Prostate gland (tissue), 2 donors: Measurements from ENCODE around the gene ZBTB11. TPM values are rescaled to one million over a fixed set of nuclear protein-coding genes. Genes with fewer than 3 reads are reported as not detected.
"Not testable (repeated sequence)": the region's sequence is repeated elsewhere in the genome, so short reads cannot be mapped to it uniquely, and the experiment has no call there.

Experiments used
- DNase-seq: peaks from one replicate; pipeline ENCODE4 v3.0.0-alpha.2; 2019; ENCODE audit warnings: low spot score
- H3K27ac ChIP-seq, 2 donors: fragments of 200-600 bp; sonication (generic); 2 replicates each; pipeline ENCODE4 v1.5.1; 2017 to 2019
- H3K27me3 ChIP-seq: fragments of 200-600 bp; sonication (generic); replicated peaks from 2 replicates; pipeline ENCODE4 v1.5.1; 2019; ENCODE audit not compliant: insufficient read depth
- H3K36me3 ChIP-seq, 2 donors: fragments of 200-600 bp; sonication (generic); 1 replicate in 1 of 2; 2 replicates in 1 of 2; pipeline versions ENCODE4 v1.5.1 to v1.8.1; 2017 to 2019
- H3K4me1 ChIP-seq: fragments of 200-600 bp; sonication (generic); replicated peaks from 2 replicates; pipeline ENCODE4 v1.5.1; 2019
- H3K4me3 ChIP-seq, 2 donors: fragments of 200-600 bp; sonication (generic); 2 replicates each; pipeline ENCODE4 v1.5.1; 2017 to 2019
- H3K9me3 ChIP-seq: fragments of 200-600 bp; sonication (generic); 2 replicates; pipeline ENCODE4 v1.5.1; 2017
- CTCF ChIP-seq, 4 experiments: fragments of 200-600 bp in 2 of 4; fragments of 450-650 bp in 2 of 4; sonication (generic) in 2 of 4; IDR thresholded peaks; 1 replicate in 3 of 4; 2 replicates in 1 of 4; pipeline ENCODE4 v1.5.1; 2016 to 2019; ENCODE audit warnings: antibody characterized with exemption in 4 of 4, mild to moderate bottlenecking in 2 of 4, moderate library complexity in 2 of 4
- POLR2A ChIP-seq: fragments of 450-650 bp; IDR thresholded peaks from one replicate; pipeline ENCODE4 v1.6.1; 2016; ENCODE audit warnings: antibody characterized with exemption, mild to moderate bottlenecking
- POLR2AphosphoS5 ChIP-seq: sonication (generic); formaldehyde crosslinking; IDR thresholded peaks from one replicate; pipeline ENCODE4 v1.6.1; 2017; ENCODE audit warnings: antibody characterized with exemption
- WGBS: methylation state at CpG from one replicate; pipeline ENCODE4 v1.1.5; 2018; 5-methylcytosine and 5-hydroxymethylcytosine counted together
- intact Hi-C: fragments of 100-400 bp; cut with DNase I; formaldehyde crosslinking; loops from one replicate; pipeline ENCODE4 v1.14.2; 2022
- total RNA-seq, 2 donors: library from RNA; depleted of rRNA; stranded (reverse); fragments of >200 nt; gene quantifications; one replicate each; pipeline ENCODE4 v1.1.0, GENCODE V29; 2016

The ZBTB11 gene
- total RNA-seq, 2 donors from 2014 or later, result 20.5 to 21.2 TPM

- 83% methylated on average over 9 of the region's 9 CpGs for WGBS
- no peaks in the 10 kb centered on the region for H3K4me1 ChIP-seq
- H3K27ac ChIP-seq, result no peak overlapping the region
- no peaks in the 10 kb centered on the region for H3K36me3 ChIP-seq
- TF ChIP-seq POLR2AphosphoS5, result no peak
- TF ChIP-seq POLR2A, result no peak
- TF ChIP-seq CTCF (IDR thresholded peaks at IDR 0.05), result no peak
- H3K9me3 ChIP-seq, result no peaks in the 10 kb centered on the region
- no peaks in the 10 kb centered on the region for H3K27me3 ChIP-seq
- intact Hi-C loops, result no loop called here
- DNase-seq, result no peak
- no peak overlapping the region for H3K4me3 ChIP-seq
Observed at GRCh38 chr3:101634591-101635196, 42.2 kb downstream of the ZBTB11 start.

DNA sequence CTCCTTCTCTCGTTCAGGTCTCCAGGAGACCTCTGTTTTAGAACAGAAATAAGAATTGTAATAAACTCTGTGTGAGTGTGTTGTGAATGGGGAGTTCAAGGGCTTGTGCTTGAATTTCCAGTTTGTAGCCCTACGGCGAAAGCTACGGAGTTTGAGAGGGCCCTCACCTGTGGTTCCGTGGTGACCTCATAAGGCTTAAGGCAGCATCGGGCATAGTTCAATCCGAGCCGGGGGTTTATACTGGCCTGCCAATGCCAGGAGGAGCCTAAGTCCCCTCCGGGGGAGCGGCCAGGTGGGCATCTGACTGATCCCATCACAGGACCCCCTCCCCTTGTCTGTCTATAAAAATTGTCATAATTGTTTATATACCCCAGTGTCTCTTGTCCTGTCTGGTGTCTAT is 43.7 kb downstream of the ZBTB11 start:
- intact Hi-C loops, result no loop called here
- Histone ChIP-seq H3K9me3 (no peaks in the 10 kb centered on the region), H3K27me3 (no peaks in the 10 kb centered on the region), H3K27ac (no peak overlapping the region), H3K36me3 (no peaks in the 10 kb centered on the region), H3K4me3 (no peak overlapping the region), H3K4me1 (no peaks in the 10 kb centered on the region)
- TF ChIP-seq POLR2A (no peak), CTCF (IDR thresholded peaks at IDR 0.05) (no peak), POLR2AphosphoS5 (no peak)
- WGBS, result 82% methylated on average over 10 of the region's 10 CpGs
- DNase-seq, result no peak

- 76% methylated on average over 10 of the region's 11 CpGs for WGBS
- Histone ChIP-seq H3K4me1 (no peaks in the 10 kb centered on the region), H3K4me3 (no peak overlapping the region), H3K27ac (no peak overlapping the region), H3K9me3 (no peaks in the 10 kb centered on the region), H3K27me3 (no peaks in the 10 kb centered on the region), H3K36me3 (no peaks in the 10 kb centered on the region)
- TF ChIP-seq CTCF (IDR thresholded peaks at IDR 0.05) (no peak), POLR2A (no peak)
- no peak for DNase-seq
- intact Hi-C loops, result no loop called here
Observed at GRCh38 chr3:101632586-101632985, 44.3 kb downstream of the ZBTB11 start.

- H3K27ac ChIP-seq, H3K9me3 ChIP-seq, H3K4me1 ChIP-seq, DNase-seq, intact Hi-C loops, H3K27me3 ChIP-seq, H3K36me3 ChIP-seq, H3K4me3 ChIP-seq: not testable (repeated sequence)
- 90% methylated on average over 8 of the region's 8 CpGs for WGBS
Observed at GRCh38 chr3:101631959-101632358, 45.0 kb downstream of the ZBTB11 start.

DNA sequence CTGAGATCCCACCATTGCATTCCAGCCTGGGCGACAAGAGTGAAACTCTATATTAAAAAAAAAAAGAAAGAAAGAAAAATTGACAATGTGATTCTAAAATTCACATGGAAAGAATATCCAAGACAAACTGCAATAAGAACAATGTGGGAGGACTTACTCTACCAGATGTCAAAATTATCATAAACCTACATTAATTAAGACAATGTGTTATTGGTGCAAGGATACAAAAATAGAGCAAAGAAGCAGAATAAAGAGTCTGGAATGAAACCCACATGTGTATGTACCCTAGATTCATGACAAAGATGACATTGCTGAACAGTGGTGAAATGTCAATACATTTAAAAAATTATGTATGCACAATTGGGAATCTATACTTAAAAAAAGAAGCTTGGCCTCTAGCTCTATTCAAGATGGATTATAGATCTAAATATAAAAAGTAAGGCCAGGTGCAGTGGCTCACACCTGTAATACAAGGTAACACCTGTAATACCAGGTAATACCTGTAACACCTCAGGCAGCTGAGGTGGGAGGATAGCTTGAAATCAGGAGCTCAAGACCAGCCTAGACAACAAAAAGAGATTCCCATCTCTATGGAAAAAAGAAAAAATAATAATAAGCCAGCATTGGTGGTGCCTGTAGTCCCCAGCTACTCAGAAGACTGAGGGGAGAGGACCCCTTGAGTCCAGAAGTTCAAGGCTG is 45.7 kb downstream of the ZBTB11 start:
- H3K4me1 ChIP-seq, result no peaks in the 10 kb centered on the region
- no peaks in the 10 kb centered on the region for H3K27me3 ChIP-seq
- H3K36me3 ChIP-seq, result no peaks in the 10 kb centered on the region
- WGBS, result 83% methylated on average over 1 of the region's 1 CpG
- no peaks in the 10 kb centered on the region for H3K9me3 ChIP-seq
- intact Hi-C loops, result no loop called here
- H3K4me3 ChIP-seq, result no peak overlapping the region
- no peak overlapping the region for H3K27ac ChIP-seq
- no peak for DNase-seq
- TF ChIP-seq CTCF (IDR thresholded peaks at IDR 0.05) (no peak), POLR2AphosphoS5 (no peak), POLR2A (no peak)
